Measurements from ENCODE around the gene RASA1. TPM values are rescaled to one million over a fixed set of nuclear protein-coding genes. Genes with fewer than 3 reads are reported as not detected.
"Not testable (repeated sequence)": the region's sequence is repeated elsewhere in the genome, so short reads cannot be mapped to it uniquely, and the experiment has no call there.

RASA1 gene
- total RNA-seq, 1 experiment from 2014 or later: 23.0 TPM

DNA sequence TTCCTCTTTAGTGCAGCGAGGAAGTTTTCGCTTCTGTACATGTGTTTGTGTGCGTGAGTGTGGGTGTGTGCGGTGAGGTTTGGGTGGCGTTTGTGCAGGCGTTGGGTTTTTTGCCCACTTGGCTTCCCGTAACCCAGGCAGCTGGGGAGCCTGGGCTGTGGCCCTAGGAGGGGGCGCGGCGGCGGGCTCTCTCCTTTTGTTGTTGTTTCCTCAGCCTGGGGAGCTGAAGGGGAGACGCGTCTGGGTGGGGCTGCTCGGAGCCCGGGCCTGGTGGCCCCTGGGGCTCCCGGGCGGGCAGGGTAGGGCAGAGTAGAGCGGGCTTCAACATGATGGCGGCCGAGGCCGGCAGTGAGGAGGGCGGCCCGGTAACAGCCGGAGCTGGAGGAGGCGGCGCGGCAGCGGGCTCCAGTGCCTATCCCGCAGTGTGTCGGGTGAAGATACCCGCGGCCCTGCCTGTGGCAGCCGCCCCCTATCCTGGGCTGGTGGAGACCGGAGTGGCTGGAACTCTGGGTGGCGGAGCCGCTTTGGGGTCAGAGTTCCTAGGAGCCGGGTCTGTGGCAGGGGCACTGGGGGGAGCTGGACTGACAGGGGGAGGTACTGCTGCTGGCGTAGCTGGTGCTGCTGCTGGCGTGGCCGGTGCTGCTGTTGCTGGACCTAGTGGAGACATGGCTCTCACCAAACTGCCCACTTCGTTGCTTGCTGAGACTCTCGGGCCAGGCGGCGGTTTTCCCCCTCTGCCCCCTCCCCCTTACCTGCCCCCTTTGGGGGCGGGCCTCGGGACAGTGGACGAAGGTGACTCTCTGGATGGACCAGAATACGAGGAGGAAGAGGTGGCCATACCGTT lies 665 bp downstream of the RASA1 start:
- Mint-ChIP-seq H3K4me1 (ENCODE audit: low read depth, unreplicated experiment) (peaks cover 13% of the 10 kb centered on the region), H3K27ac (ENCODE audit: unreplicated experiment) (peak overlapping the region; percentile 83), H3K9me3 (ENCODE audit: unreplicated experiment) (no peaks in the 10 kb centered on the region), H3K4me3 (ENCODE audit: unreplicated experiment) (peak overlapping the region; percentile 81), H3K36me3 (ENCODE audit: insufficient read depth, unreplicated experiment) (peaks cover 27% of the 10 kb centered on the region), H3K27me3 (ENCODE audit: insufficient read depth, unreplicated experiment) (no peaks in the 10 kb centered on the region)
- DNase-seq: peak; percentile 77 to 81
- Histone ChIP-seq H3K27me3 (replicated peaks; ENCODE audit: control insufficient read depth, insufficient read depth, low read length) (no peaks in the 10 kb centered on the region), H3K4me1 (peaks cover 6% of the 10 kb centered on the region), H3K4me3 (ENCODE audit: low read depth, low read length) (peak overlapping the region; percentile 96), H3K9me3 (no peaks in the 10 kb centered on the region), H3K36me3 (ENCODE audit: control insufficient read depth, insufficient read depth, low read length) (no peaks in the 10 kb centered on the region)
- no TSS peak for BruUV-seq (replicated peaks)
- TF ChIP-seq, protein P1, sequence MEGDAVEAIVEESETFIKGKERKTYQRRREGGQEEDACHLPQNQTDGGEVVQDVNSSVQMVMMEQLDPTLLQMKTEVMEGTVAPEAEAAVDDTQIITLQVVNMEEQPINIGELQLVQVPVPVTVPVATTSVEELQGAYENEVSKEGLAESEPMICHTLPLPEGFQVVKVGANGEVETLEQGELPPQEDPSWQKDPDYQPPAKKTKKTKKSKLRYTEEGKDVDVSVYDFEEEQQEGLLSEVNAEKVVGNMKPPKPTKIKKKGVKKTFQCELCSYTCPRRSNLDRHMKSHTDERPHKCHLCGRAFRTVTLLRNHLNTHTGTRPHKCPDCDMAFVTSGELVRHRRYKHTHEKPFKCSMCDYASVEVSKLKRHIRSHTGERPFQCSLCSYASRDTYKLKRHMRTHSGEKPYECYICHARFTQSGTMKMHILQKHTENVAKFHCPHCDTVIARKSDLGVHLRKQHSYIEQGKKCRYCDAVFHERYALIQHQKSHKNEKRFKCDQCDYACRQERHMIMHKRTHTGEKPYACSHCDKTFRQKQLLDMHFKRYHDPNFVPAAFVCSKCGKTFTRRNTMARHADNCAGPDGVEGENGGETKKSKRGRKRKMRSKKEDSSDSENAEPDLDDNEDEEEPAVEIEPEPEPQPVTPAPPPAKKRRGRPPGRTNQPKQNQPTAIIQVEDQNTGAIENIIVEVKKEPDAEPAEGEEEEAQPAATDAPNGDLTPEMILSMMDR (IDR thresholded peaks at IDR 0.05; ENCODE audit: insufficient read depth in 1 of 2, low read depth in 1 of 2, low read length in 1 of 2, severe bottlenecking in 1 of 2, unreplicated experiment in 1 of 2): no peak
- intact Hi-C loops (cut with micrococcal nuclease; ENCODE audit: unreplicated experiment): loop anchor here (2.0 to 5.0 kb wide), 2 partner anchors 42 to 119 kb away; no protein-coding TSS in a partner anchor
- ChIA-PET CTCF (interaction anchor here (1.1 kb wide), 1 partner anchor 198 kb away, joined by 4 read pairs; no protein-coding TSS in a partner anchor), POLR2A (interaction anchor here (0.6 to 1.4 kb wide), 5 partner anchors 53 to 287 kb away, joined by 4 to 6 read pairs (median 4); partner anchors contain the start of gene CCNH)

GRCh38 chr5:87268970-87269377 lies 1.3 kb downstream of the RASA1 start:
- Mint-ChIP-seq H3K4me1 (ENCODE audit: low read depth, unreplicated experiment) (peaks cover 13% of the 10 kb centered on the region), H3K9me3 (ENCODE audit: unreplicated experiment) (no peaks in the 10 kb centered on the region), H3K27ac (ENCODE audit: unreplicated experiment) (peak overlapping the region; percentile 83), H3K27me3 (ENCODE audit: insufficient read depth, unreplicated experiment) (no peaks in the 10 kb centered on the region), H3K4me3 (ENCODE audit: unreplicated experiment) (peak overlapping the region; percentile 81), H3K36me3 (ENCODE audit: insufficient read depth, unreplicated experiment) (peaks cover 27% of the 10 kb centered on the region)
- TF ChIP-seq, protein P1 (IDR thresholded peaks at IDR 0.05; ENCODE audit: insufficient read depth in 1 of 2, low read depth in 1 of 2, low read length in 1 of 2, severe bottlenecking in 1 of 2, unreplicated experiment in 1 of 2): no peak
- Histone ChIP-seq H3K36me3 (ENCODE audit: control insufficient read depth, insufficient read depth, low read length) (no peaks in the 10 kb centered on the region), H3K27me3 (replicated peaks; ENCODE audit: control insufficient read depth, insufficient read depth, low read length) (no peaks in the 10 kb centered on the region), H3K4me1 (peaks cover 6% of the 10 kb centered on the region), H3K4me3 (ENCODE audit: low read depth, low read length) (peak overlapping the region; percentile 96), H3K9me3 (no peaks in the 10 kb centered on the region)
- BruUV-seq (replicated peaks): TSS peak; percentile 65
- POLR2A ChIA-PET: no interaction called here
- DNase-seq: no peak
- CTCF ChIA-PET: no interaction called here
- intact Hi-C loops (cut with micrococcal nuclease; ENCODE audit: unreplicated experiment): loop anchor here (2.0 to 5.0 kb wide), 2 partner anchors 42 to 118 kb away; no protein-coding TSS in a partner anchor

DNA sequence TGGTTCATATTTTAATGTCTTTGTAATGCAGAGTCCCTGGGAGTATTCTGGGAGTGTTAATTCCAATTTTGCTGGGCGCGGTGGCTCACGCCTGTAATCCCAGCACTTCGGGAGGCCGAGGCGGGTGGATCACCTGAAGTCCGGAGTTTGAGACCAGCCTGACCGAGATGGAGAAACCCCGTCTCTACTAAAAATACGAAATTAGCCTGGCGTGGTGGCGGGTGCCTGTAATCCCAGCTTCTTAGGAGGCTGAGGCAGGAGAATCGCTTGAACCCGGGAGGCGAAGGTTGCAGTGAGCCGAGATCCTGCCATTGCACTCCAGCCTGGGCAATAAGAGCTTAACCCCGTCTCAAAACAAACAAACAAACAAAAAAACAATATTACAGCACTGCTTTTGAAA lies 3.2 kb downstream of the RASA1 start:
- H3K4me3 ChIP-seq (ENCODE audit: low read depth, low read length); CTCF ChIA-PET; BruUV-seq (replicated peaks); H3K9me3 Mint-ChIP-seq (ENCODE audit: unreplicated experiment); H3K27ac Mint-ChIP-seq (ENCODE audit: unreplicated experiment); H3K27me3 ChIP-seq (replicated peaks; ENCODE audit: control insufficient read depth, insufficient read depth, low read length); DNase-seq; H3K36me3 ChIP-seq (ENCODE audit: control insufficient read depth, insufficient read depth, low read length); H3K4me1 ChIP-seq; H3K9me3 ChIP-seq; H3K27me3 Mint-ChIP-seq (ENCODE audit: insufficient read depth, unreplicated experiment); POLR2A ChIA-PET; H3K4me3 Mint-ChIP-seq (ENCODE audit: unreplicated experiment); intact Hi-C loops (cut with micrococcal nuclease; ENCODE audit: unreplicated experiment): not testable (repeated sequence)
- Mint-ChIP-seq H3K4me1 (ENCODE audit: low read depth, unreplicated experiment) (peaks cover 20% of the 10 kb centered on the region), H3K36me3 (ENCODE audit: insufficient read depth, unreplicated experiment) (peaks cover 27% of the 10 kb centered on the region)

Data from Caco-2 (cell line).